ENCODE data around the gene NR2E1.

Gene NR2E1

DNA sequence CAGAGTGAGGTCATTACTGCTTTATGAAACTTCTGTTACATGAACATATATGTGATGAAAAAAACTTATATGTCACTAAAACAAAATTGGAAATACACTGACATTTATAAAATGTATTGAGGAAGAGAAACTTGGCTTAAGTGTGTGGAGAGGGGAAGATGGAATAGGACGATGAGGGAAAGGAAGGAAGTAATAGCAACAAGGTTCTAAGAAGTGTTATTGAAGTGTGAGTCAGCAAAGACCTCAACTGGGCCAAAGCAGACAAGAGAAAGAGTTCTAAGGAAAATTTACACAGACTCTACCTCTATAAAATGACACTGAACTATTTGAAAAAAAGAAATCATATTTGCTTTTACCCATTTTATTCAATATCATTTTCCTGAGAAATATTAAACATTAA lies 56.7 kb downstream of the NR2E1 start:
- no peak for DNase-seq

DNA sequence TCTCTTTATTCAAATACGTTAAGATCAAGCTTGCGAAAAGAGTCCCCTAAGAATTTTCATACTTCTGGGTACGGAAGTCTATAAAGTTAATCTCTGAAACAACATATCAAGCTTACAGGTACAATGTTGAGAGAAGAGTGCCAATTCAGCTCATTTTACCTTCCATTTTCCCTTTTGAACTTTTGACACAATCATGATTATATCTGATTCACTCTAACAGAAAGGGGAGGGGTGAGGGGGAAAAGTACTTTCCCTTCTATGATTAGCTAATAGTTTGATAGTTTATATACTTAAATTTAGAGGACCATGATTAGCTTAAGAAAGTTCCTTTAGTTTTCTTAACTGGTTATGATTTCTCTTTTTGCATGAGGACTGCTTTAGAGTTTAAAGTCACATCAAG lies 61.5 kb downstream of the NR2E1 start:
- no peak for DNase-seq

DNA sequence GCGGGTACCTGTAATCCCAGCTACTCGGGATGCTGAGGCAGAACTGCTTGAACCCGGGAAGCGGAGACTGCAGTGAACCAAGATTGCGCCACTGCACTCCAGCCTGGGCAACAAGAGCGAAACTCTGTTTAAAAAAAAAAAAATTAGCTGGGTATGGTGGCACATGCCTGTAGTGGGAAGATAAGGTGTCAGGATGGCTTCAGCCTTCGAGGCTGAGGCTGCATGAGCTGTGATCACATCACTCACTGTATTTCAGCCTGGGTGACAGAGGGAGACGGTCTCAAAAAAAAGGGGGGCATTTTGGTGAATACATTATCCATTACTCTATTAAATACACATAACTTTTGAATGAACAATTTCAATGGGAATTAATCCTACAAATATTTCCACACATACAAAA lies 62.6 kb downstream of the NR2E1 start:
- no peak for DNase-seq

DNA sequence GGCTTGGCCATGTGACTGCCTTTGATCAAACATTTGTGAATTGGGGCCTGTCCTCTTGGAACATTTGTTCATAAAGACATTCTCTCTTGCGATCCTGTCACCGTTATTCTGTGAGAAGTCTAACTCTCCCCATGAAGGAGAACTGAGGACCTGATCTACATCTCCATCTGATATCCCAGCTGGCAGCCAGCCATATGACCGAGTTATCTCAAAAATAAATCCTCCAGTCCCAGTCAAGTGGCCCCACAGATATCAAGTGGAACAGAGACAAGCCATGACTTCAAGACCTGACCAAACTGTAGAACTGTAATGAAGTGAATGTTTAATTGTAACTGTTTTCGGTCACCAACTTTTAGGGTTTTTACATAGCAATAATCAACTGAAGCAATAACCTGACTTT lies 69.3 kb downstream of the NR2E1 start:
- DNase-seq: no peak

DNA sequence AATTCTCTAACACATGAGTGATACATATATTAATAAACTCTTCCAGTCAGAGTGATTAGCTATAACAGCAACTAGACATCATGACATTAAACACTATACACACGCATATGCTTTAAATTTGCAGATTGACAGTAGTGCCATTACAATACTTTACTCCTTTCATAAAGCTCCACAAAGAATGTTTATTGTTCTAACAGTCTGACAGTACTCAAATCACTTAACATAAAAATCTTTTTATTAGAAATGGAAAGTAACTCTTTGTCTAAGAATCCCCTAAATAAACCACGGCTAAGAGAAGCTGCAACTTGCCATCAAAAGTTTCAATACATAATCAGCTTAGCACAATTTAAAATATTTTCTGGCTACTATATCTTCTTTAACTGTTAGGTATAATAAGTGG lies 71.0 kb downstream of the NR2E1 start:
- DNase-seq: no peak

DNA sequence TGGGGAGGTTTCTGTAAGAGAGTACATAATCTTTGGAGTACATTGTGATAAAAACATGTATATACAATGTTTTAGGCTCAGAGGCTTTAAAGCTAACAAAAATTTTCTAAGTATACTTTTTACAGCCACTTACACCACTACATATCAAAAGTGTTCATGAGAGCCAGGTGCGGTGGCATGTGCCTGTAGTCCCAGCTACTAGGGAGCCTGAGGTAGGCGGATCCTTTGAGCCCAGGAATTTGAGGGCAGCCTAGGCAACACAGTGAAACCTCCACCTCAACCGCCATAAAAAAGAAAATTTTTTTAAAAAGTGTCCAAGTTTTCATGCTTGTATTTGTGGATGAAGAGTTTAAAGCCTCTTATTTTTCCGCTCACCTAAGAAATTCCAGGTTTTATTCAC lies 72.5 kb downstream of the NR2E1 start:
- no peak for DNase-seq
